ENCODE measurements around the gene CDCA4.

CDCA4 gene

GRCh38 chr14:104975481-104976197 lies 45.2 kb downstream of the CDCA4 start:
- no peak for DNase-seq (ENCODE audit: low spot score)

- no peak for DNase-seq (ENCODE audit: low spot score)
These were observed 46.1 kb downstream of the CDCA4 start for GRCh38 chr14:104974665-104975390.

- no peak for DNase-seq (ENCODE audit: low spot score)
These were observed 46.7 kb downstream of the CDCA4 start for GRCh38 chr14:104974146-104974541.

GRCh38 chr14:104973385-104974145 lies 47.3 kb downstream of the CDCA4 start:
- no peak for DNase-seq (ENCODE audit: low spot score)

GRCh38 chr14:104973135-104973384 lies 47.8 kb downstream of the CDCA4 start:
- peak; percentile 99 for DNase-seq (ENCODE audit: low spot score)

- DNase-seq (ENCODE audit: low spot score), result peak; percentile 96
These were observed 48.4 kb downstream of the CDCA4 start for GRCh38 chr14:104972301-104973134.

- no peak for DNase-seq (ENCODE audit: low spot score)
These were observed 49.2 kb downstream of the CDCA4 start for GRCh38 chr14:104971447-104972240.

- peak; percentile 81 for DNase-seq (ENCODE audit: low spot score)
These were observed 50.4 kb downstream of the CDCA4 start for GRCh38 chr14:104970231-104971068.

GRCh38 chr14:104969741-104970230 lies 51.1 kb downstream of the CDCA4 start:
- no peak for DNase-seq (ENCODE audit: low spot score)

- DNase-seq (ENCODE audit: low spot score), result peak; percentile 63
These were observed 52.1 kb downstream of the CDCA4 start for GRCh38 chr14:104968541-104969401.

GRCh38 chr14:104968153-104968527 lies 52.7 kb downstream of the CDCA4 start:
- DNase-seq (ENCODE audit: low spot score), result peak; percentile 88

GRCh38 chr14:104967386-104968152 lies 53.3 kb downstream of the CDCA4 start:
- DNase-seq (ENCODE audit: low spot score), result no peak

- no peak for DNase-seq (ENCODE audit: low spot score)
These were observed 53.9 kb downstream of the CDCA4 start for GRCh38 chr14:104966981-104967385.

GRCh38 chr14:104966261-104966865 lies 54.5 kb downstream of the CDCA4 start:
- DNase-seq (ENCODE audit: low spot score), result no peak

GRCh38 chr14:104965561-104966231 lies 55.2 kb downstream of the CDCA4 start:
- DNase-seq (ENCODE audit: low spot score), result no peak

- no peak for DNase-seq (ENCODE audit: low spot score)
These were observed 56.3 kb downstream of the CDCA4 start for GRCh38 chr14:104964546-104964945.
